ENCODE results near the gene CCL11.
"Not testable (repeated sequence)": the region's sequence is repeated elsewhere in the genome, so short reads cannot be mapped to it uniquely, and the experiment has no call there.

CCL11 gene

DNA sequence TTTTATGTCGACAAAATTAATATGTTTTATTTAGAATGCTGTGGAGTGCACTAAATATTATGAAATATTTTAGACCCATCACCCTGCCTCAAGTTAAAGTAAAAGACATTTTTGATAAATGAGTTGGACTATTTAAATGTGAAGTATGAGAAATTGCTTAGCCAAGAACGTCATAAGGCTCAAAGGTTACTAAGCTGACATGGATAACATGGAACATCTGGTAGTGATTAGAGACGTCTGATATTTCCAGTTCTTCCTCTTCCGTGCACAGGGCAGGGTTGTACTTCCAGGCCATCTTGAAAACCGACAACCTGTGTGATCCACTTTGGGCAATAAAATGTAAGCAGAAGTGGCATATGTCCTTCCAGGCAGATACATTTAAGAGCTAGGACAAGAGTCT lies 26.5 kb downstream of the CCL11 start:
- DNase-seq: no peak

DNA sequence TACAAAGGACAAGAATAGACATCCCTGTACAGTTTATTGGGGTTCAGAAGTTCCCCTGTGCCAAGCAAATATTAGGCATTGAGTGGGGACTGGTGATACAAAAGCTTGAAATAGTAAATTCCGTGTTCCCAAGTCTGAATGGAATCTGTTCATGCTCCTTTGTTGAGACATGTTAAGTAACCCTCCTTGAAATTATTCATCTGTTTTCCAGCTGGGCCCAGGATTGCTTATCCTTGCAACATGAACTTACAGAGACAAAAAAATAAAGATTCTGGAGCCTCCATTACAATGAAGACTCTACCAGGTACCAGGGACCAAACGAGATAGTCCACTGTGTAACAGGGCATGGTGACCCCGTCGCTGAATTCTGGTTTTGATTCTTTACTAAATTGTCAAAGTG lies 27.6 kb downstream of the CCL11 start:
- DNase-seq: no peak

DNA sequence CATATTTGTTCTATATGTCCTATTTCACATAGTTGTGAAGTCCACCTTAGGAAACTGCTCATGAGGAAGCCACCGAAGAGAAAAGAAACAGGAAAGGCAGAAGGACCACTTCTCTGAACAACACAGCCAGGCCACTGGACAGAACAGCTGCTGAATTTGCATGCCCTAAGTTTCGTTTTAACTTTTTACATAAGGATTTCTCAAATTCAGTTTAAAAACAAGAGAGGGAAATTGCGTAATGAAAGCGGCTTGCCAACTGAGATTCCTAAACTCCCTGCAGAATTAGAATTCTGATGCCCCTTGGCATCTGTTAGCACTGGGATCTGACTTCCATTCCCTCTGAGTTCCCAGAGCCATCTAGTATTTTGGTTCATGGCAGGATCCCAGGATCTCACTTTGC lies 28.7 kb downstream of the CCL11 start:
- DNase-seq: no peak

DNA sequence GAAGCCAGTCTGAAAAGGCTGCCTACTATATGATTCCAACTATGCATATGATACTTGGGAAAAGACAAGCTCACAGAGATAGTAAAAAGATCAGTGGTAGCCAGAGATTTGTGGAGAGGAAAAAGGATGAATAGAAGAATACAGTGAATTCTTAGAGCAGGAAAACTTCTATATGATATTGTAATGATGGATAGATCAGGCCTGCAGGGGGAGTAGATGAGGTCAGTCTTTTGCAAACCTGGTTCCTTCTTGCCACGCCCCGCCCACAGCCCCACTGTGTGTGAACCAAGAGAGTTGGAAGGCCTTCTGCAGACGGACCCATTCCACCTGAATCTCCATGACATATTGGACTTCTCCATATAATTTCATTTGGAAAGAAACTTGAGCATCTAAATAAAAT lies 32.9 kb downstream of the CCL11 start:
- no peak for DNase-seq

DNA sequence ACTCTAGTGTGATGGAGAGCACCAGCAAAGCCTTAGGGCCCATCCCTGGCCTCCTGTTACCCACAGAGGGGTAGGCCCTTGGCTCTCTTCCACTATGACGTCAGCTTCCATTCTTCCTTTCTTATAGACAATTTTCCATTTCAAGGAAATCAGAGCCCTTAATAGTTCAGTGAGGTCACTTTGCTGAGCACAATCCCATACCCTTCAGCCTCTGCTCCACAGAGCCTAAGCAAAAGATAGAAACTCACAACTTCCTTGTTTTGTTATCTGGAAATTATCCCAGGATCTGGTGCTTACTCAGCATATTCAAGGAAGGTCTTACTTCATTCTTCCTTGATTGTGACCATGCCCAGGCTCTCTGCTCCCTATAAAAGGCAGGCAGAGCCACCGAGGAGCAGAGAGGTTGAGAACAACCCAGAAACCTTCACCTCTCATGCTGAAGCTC lies 33.5 kb downstream of the CCL11 start, which contains the start of gene CCL8:
CCL8 (plus strand) TSS at position 397 of the 445 bp plus-strand sequence. CDS start 67 bp downstream, outside the sequence.
- no peak for DNase-seq

DNA sequence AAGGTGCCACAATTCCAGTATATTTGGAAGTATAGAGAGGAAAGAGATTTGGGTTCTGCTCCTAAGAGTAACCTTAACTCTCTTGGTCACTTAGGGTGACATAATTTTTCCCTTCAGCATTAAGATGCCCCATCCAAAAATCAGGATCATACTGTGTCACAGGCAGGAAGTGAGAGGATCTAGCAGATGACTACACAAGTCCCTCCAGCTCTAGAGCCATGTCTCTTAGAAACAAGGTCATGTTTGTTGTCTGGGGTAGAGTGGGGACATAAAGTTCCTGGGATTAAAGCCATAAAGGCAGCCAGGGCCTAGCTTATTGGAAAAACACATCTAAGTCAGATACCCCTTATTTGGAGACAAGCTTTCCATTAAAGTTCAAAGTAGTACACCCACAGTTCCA lies 36.4 kb downstream of the CCL11 start:
- no peak for DNase-seq

DNA sequence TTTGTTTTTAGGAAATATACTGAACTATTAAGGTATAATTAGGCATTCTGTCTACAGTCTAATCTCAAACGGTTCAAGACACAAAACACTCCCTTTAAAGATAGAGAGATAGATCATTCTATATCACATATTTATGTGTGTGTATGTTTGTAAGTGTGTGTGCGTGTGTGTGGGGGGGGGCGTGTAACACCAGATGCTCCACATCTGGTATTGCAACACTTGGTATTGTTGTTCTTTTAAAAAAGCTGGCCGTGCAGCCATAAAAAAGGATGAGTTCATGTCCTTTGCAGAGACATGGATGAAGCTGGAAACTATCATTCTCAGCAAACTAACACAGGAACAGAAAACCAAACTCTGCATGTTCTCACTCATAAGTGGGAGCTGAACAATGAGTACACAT lies 42.0 kb downstream of the CCL11 start:
- not testable (repeated sequence) for DNase-seq

DNA sequence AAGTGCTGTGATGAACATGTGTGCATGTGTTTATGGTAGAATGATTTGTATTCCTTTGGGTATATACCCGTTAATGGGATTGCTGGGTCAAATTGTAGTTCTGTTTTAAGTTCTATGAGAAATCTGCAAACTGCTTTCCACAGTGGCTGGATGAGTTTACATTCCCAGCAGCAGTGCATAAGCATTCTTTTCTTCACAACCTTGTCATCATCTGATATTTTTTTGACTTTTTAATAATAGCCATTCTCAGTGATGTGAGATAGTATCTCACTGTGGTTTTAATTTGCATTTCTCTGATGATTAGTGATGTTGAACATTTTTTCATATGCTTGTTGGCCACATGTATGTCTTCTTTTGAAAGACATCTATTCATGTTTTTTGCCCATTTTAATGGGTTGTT lies 52.2 kb downstream of the CCL11 start:
- DNase-seq: no peak

Measured in SHP77 (cell line).